Sigmoid colon (tissue), 4 donors: ENCODE data around the gene PHAF1.

Experiments
- CTCF ChIP-seq, 4 experiments: fragments of 450-650 bp in 3 of 4; fragments of 200-600 bp in 1 of 4; IDR thresholded peaks; one replicate each; pipeline ENCODE4 v1.5.1; 2016 to 2019; ENCODE audit warnings: antibody characterized with exemption in 4 of 4, mild to moderate bottlenecking in 3 of 4, moderate library complexity in 2 of 4
- POLR2A ChIP-seq, 2 donors: fragments of 450-650 bp; IDR thresholded peaks; one replicate each; pipeline ENCODE4 v1.6.1; 2016; ENCODE audit warnings: antibody characterized with exemption in 2 of 2, mild to moderate bottlenecking in 2 of 2, moderate library complexity in 2 of 2
- POLR2AphosphoS5 ChIP-seq, 4 donors: sonication (generic); formaldehyde crosslinking; IDR thresholded peaks; one replicate each; pipeline ENCODE4 v1.6.1; 2017; ENCODE audit warnings: antibody characterized with exemption in 4 of 4

GRCh38 chr16:67184995-67185650 is 75.4 kb downstream of the PHAF1 start:
- no peak for TF ChIP-seq POLR2A (IDR thresholded peaks at IDR 0.05)
- TF ChIP-seq POLR2AphosphoS5 (IDR thresholded peaks at IDR 0.05), result peak in 2 of 4 donors; percentile 56 to 65
- TF ChIP-seq CTCF (IDR thresholded peaks at IDR 0.05), result peak; percentile 76 to 85 (median 82)
